Panc1 (cell line): Measurements from ENCODE around the gene AKAP13.

Source experiments
- POLR2AphosphoS5 ChIP-seq: IDR thresholded peaks from 2 replicates; pipeline ENCODE4 v1.6.1; 2012; ENCODE audit warnings: mild to moderate bottlenecking, low read depth, low read length, moderate library complexity
- SIN3A ChIP-seq: IDR thresholded peaks from 2 replicates; pipeline ENCODE4 v1.6.1; 2012; ENCODE audit warnings: low read depth, mild to moderate bottlenecking, low read length, moderate library complexity, borderline replicate concordance; ENCODE audit not compliant: insufficient read depth
- TCF7L2 ChIP-seq: IDR thresholded peaks from 2 replicates; pipeline ENCODE4 v1.6.1; 2011; ENCODE audit warnings: mild to moderate bottlenecking, low read depth, low read length, inconsistent platforms
- TF ChIP-seq, protein P1 (sequence below): fragments of 450-650 bp; IDR thresholded peaks from 2 replicates; pipeline ENCODE4 v1.5.1; 2017; ENCODE audit warnings: mild to moderate bottlenecking
- TF ChIP-seq, protein P2 (sequence below), 2 experiments: IDR thresholded peaks; 2 replicates each; pipeline ENCODE4 v1.6.1; 2011 to 2012; ENCODE audit warnings: low read depth in 2 of 2, control low read depth in 1 of 2, low read length in 1 of 2, mild to moderate bottlenecking in 1 of 2, moderate library complexity in 1 of 2; ENCODE audit not compliant: insufficient read depth in 1 of 2

- TF ChIP-seq, protein P1, sequence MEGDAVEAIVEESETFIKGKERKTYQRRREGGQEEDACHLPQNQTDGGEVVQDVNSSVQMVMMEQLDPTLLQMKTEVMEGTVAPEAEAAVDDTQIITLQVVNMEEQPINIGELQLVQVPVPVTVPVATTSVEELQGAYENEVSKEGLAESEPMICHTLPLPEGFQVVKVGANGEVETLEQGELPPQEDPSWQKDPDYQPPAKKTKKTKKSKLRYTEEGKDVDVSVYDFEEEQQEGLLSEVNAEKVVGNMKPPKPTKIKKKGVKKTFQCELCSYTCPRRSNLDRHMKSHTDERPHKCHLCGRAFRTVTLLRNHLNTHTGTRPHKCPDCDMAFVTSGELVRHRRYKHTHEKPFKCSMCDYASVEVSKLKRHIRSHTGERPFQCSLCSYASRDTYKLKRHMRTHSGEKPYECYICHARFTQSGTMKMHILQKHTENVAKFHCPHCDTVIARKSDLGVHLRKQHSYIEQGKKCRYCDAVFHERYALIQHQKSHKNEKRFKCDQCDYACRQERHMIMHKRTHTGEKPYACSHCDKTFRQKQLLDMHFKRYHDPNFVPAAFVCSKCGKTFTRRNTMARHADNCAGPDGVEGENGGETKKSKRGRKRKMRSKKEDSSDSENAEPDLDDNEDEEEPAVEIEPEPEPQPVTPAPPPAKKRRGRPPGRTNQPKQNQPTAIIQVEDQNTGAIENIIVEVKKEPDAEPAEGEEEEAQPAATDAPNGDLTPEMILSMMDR: no peak
- TF ChIP-seq POLR2AphosphoS5: no peak
- TF ChIP-seq TCF7L2: no peak
- TF ChIP-seq, protein P2, sequence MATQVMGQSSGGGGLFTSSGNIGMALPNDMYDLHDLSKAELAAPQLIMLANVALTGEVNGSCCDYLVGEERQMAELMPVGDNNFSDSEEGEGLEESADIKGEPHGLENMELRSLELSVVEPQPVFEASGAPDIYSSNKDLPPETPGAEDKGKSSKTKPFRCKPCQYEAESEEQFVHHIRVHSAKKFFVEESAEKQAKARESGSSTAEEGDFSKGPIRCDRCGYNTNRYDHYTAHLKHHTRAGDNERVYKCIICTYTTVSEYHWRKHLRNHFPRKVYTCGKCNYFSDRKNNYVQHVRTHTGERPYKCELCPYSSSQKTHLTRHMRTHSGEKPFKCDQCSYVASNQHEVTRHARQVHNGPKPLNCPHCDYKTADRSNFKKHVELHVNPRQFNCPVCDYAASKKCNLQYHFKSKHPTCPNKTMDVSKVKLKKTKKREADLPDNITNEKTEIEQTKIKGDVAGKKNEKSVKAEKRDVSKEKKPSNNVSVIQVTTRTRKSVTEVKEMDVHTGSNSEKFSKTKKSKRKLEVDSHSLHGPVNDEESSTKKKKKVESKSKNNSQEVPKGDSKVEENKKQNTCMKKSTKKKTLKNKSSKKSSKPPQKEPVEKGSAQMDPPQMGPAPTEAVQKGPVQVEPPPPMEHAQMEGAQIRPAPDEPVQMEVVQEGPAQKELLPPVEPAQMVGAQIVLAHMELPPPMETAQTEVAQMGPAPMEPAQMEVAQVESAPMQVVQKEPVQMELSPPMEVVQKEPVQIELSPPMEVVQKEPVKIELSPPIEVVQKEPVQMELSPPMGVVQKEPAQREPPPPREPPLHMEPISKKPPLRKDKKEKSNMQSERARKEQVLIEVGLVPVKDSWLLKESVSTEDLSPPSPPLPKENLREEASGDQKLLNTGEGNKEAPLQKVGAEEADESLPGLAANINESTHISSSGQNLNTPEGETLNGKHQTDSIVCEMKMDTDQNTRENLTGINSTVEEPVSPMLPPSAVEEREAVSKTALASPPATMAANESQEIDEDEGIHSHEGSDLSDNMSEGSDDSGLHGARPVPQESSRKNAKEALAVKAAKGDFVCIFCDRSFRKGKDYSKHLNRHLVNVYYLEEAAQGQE (IDR thresholded peaks at IDR 0.05; ENCODE audit: insufficient read depth in 1 of 2, low read depth in 2 of 2, low read length in 1 of 2): no peak
- no peak for TF ChIP-seq SIN3A
Measured at GRCh38 chr15:85457392-85457968, 77.1 kb downstream of the AKAP13 start.
